SK-N-SH (cell line): ENCODE results near the gene NEGR1. TPM values are rescaled to one million over a fixed set of nuclear protein-coding genes. Genes with fewer than 3 reads are reported as not detected.

Experiments
- CTCF ChIA-PET: fragments of 300-600, 350-600 bp; formaldehyde crosslinking; extraction: SDS; loops from one replicate; lab custom pipeline; 2021; lab: Yijun Ruan, JAX
- POLR2A ChIA-PET: fragments of 350-600 bp; sonication (Branson Sonifier 250); formaldehyde crosslinking; extraction: SDS; loops from one replicate; lab custom pipeline; 2020; ENCODE audit warnings: antibody characterized with exemption, inconsistent platforms; lab: Yijun Ruan, JAX
- DNase-seq: peaks from one replicate; pipeline ENCODE4 v3.0.0; 2012
- H2AFZ ChIP-seq: fragments of 200-600 bp; sonication (generic); 2 replicates; pipeline ENCODE4 v1.8.1; 2016; ENCODE audit warnings: antibody characterized with exemption, mild to moderate bottlenecking, low read depth
- H3F3A ChIP-seq: fragments of 200-600 bp; sonication (generic); replicated peaks from 2 replicates; pipeline ENCODE3; 2016; ENCODE audit warnings: antibody characterized with exemption, mild to moderate bottlenecking; ENCODE audit not compliant: insufficient read depth
- H3K27ac ChIP-seq, 2 experiments: fragments of 200-500 bp in 1 of 2; fragments of 200-600 bp in 1 of 2; sonication (Bioruptor generic) in 1 of 2; sonication (generic), shearing (Covaris generic) in 1 of 2; 2 replicates each; pipeline versions ENCODE4 v1.5.1 to v1.6.1; 2014 to 2016; ENCODE audit warnings: low read depth in 2 of 2, inconsistent platforms in 1 of 2, low read length in 1 of 2, mild to moderate bottlenecking in 1 of 2, mixed read lengths in 1 of 2
- H3K27me3 ChIP-seq: fragments of 200-600 bp; sonication (generic), shearing (Covaris generic); 2 replicates; pipeline ENCODE4 v1.6.1; 2016; ENCODE audit warnings: mixed run types; ENCODE audit not compliant: insufficient read depth
- H3K36me3 ChIP-seq, 2 experiments: fragments of 200-500 bp in 1 of 2; fragments of 200-600 bp in 1 of 2; sonication (Bioruptor generic) in 1 of 2; sonication (generic) in 1 of 2; replicated peaks in 1 of 2; 2 replicates each; pipeline versions ENCODE3 to v1.5.1; 2014 to 2016; ENCODE audit warnings: low read length in 1 of 2, mild to moderate bottlenecking in 1 of 2; ENCODE audit not compliant: insufficient read depth in 2 of 2, control insufficient read depth in 1 of 2
- H3K4me1 ChIP-seq, 2 experiments: fragments of 200-500 bp in 1 of 2; fragments of 200-600 bp in 1 of 2; sonication (Bioruptor generic) in 1 of 2; sonication (generic), shearing (Covaris generic) in 1 of 2; 2 replicates each; pipeline versions ENCODE4 v1.5.1 to v1.6.1; 2014 to 2016; ENCODE audit warnings: low read depth in 1 of 2, low read length in 1 of 2, mixed run types in 1 of 2; ENCODE audit not compliant: insufficient read depth in 2 of 2, control insufficient read depth in 1 of 2
- H3K4me2 ChIP-seq: fragments of 200-600 bp; sonication (generic), shearing (Covaris generic); 2 replicates; pipeline ENCODE4 v1.6.1; 2017; ENCODE audit warnings: mixed run types
- H3K4me3 ChIP-seq, 2 experiments: fragments of 200-500 bp in 1 of 2; fragments of 200-600 bp in 1 of 2; sonication (Bioruptor generic) in 1 of 2; sonication (generic), shearing (Covaris generic) in 1 of 2; 2 replicates each; pipeline versions ENCODE4 v1.5.1 to v1.8.1; 2014 to 2016; ENCODE audit warnings: low read depth in 2 of 2, inconsistent platforms in 1 of 2, low read length in 1 of 2, mild to moderate bottlenecking in 1 of 2, mixed read lengths in 1 of 2, moderate library complexity in 1 of 2
- H3K79me2 ChIP-seq: fragments of 200-600 bp; sonication (generic); 2 replicates; pipeline ENCODE4 v1.8.1; 2017; ENCODE audit warnings: mild to moderate bottlenecking; ENCODE audit not compliant: insufficient read depth
- H3K9ac ChIP-seq: fragments of 200-600 bp; sonication (generic); 2 replicates; pipeline ENCODE4 v1.6.1; 2017; ENCODE audit warnings: mixed run types
- H3K9me2 ChIP-seq: fragments of 200-600 bp; sonication (generic); 2 replicates; pipeline ENCODE4 v1.6.1; 2017; ENCODE audit warnings: mixed run types
- H3K9me3 ChIP-seq: fragments of 200-600 bp; sonication (generic); 2 replicates; pipeline ENCODE4 v1.6.1; 2017; ENCODE audit warnings: mixed run types, mild to moderate bottlenecking, moderate library complexity
- H4K20me1 ChIP-seq: fragments of 200-600 bp; sonication (generic); 2 replicates; pipeline ENCODE4 v1.6.1; 2017; ENCODE audit warnings: mild to moderate bottlenecking, mixed run types; ENCODE audit not compliant: insufficient read depth
- EP300 ChIP-seq, 2 experiments: IDR thresholded peaks; 2 replicates each; pipeline versions ENCODE4 v1.4.0 to v1.6.1; 2012; ENCODE audit warnings: borderline replicate concordance in 1 of 2, low read depth in 1 of 2, low read length in 1 of 2
- GABPA ChIP-seq: IDR thresholded peaks from 2 replicates; pipeline ENCODE4 v1.4.0; 2012; ENCODE audit warnings: low read depth, mild to moderate bottlenecking
- GATA2 ChIP-seq: sonication (generic); formaldehyde crosslinking; IDR thresholded peaks from 2 replicates; pipeline ENCODE4 v1.5.0; 2020; ENCODE audit warnings: mild to moderate bottlenecking, missing genetic modification reagents
- MXI1 ChIP-seq: IDR thresholded peaks from 2 replicates; pipeline ENCODE4 v1.6.1; 2012; ENCODE audit warnings: mild to moderate bottlenecking, low read depth, low read length, improper control_type of control experiment
- NRF1 ChIP-seq: IDR thresholded peaks from 2 replicates; pipeline ENCODE4 v1.6.1; 2012; ENCODE audit warnings: low read depth, mild to moderate bottlenecking, low read length
- RCOR1 ChIP-seq: fragments of 150-350 bp; IDR thresholded peaks from 2 replicates; pipeline ENCODE4 v1.6.1; 2017; ENCODE audit warnings: antibody characterized with exemption, low read length
- SIN3A ChIP-seq: IDR thresholded peaks from 2 replicates; pipeline ENCODE4 v1.6.1; 2012; ENCODE audit warnings: low read depth, mild to moderate bottlenecking, low read length, moderate library complexity, borderline replicate concordance
- TEAD4 ChIP-seq: IDR thresholded peaks from 2 replicates; pipeline ENCODE4 v1.4.0; 2012; ENCODE audit warnings: mild to moderate bottlenecking, borderline replicate concordance; ENCODE audit not compliant: insufficient read depth
- ZBTB33 ChIP-seq: IDR thresholded peaks from 2 replicates; pipeline ENCODE4 v1.4.0; 2012; ENCODE audit warnings: low read depth, borderline replicate concordance
- WGBS: methylation state at CpG from one replicate; pipeline ENCODE4 v1.1.6; 2017; ENCODE audit warnings: low lambda C conversion rate; 5-methylcytosine and 5-hydroxymethylcytosine counted together
- polyA plus RNA-seq, 3 experiments: library from polyadenylated mRNA; depleted of rRNA; stranded (reverse); fragments of >200 nt; gene quantifications; 2 replicates each; pipeline ENCODE4 v1.2.3, GENCODE V29; 2012
- TF ChIP-seq, protein P1 (sequence below): IDR thresholded peaks from 2 replicates; pipeline ENCODE4 v1.4.0; 2012; ENCODE audit warnings: low read depth

NEGR1 gene
- polyA plus RNA-seq, 1 of the 3 experiments (the other 2 are of a cell fraction), result 0.21 TPM

GRCh38 chr1:71488555-71489252 lies 793.6 kb downstream of the NEGR1 start:
- no peak for TF ChIP-seq EP300 (IDR thresholded peaks at IDR 0.05; ENCODE audit: borderline replicate concordance in 1 of 2, low read depth in 1 of 2, low read length in 1 of 2)
- peak; percentile 67 for TF ChIP-seq GATA2
- H3K9ac ChIP-seq, result no peak overlapping the region
- no peak overlapping the region for H2AFZ ChIP-seq
- WGBS, result 24% methylated on average over 3 of the region's 3 CpGs
- no peaks in the 10 kb centered on the region for H3K79me2 ChIP-seq
- H3K4me3 ChIP-seq, result no peak overlapping the region
- H3K4me1 ChIP-seq, result no peaks in the 10 kb centered on the region
- no peaks in the 10 kb centered on the region for H3K27me3 ChIP-seq
- H3K36me3 ChIP-seq, result no peaks in the 10 kb centered on the region
- no peak overlapping the region for H3K27ac ChIP-seq
- ChIA-PET CTCF (no interaction called here), POLR2A (no interaction called here)
- H3F3A ChIP-seq, result no peaks in the 10 kb centered on the region
- H3K9me3 ChIP-seq, result no peaks in the 10 kb centered on the region
- H4K20me1 ChIP-seq, result no peaks in the 10 kb centered on the region
- H3K4me2 ChIP-seq, result no peak overlapping the region
- no peaks in the 10 kb centered on the region for H3K9me2 ChIP-seq
- no peak for DNase-seq

- no peak for DNase-seq
- Histone ChIP-seq H3K79me2 (no peaks in the 10 kb centered on the region), H3K9me2 (no peaks in the 10 kb centered on the region), H3F3A (no peaks in the 10 kb centered on the region), H2AFZ (no peak overlapping the region), H3K27me3 (no peaks in the 10 kb centered on the region), H3K36me3 (no peaks in the 10 kb centered on the region), H3K27ac (no peak overlapping the region), H3K9me3 (no peaks in the 10 kb centered on the region), H3K4me2 (no peak overlapping the region), H4K20me1 (no peaks in the 10 kb centered on the region), H3K9ac (no peak overlapping the region), H3K4me1 (no peaks in the 10 kb centered on the region; a peak in 1 of 4 replicates), H3K4me3 (no peak overlapping the region)
- POLR2A ChIA-PET, result no interaction called here
- TF ChIP-seq MXI1, result no peak
- CTCF ChIA-PET, result no interaction called here
- WGBS, result 50% methylated on average over 2 of the region's 2 CpGs
These were observed 809.0 kb downstream of the NEGR1 start for GRCh38 chr1:71473331-71473730.

- WGBS, result 57% methylated on average over 2 of the region's 2 CpGs
- no peaks in the 10 kb centered on the region for H3K27me3 ChIP-seq
- ChIA-PET CTCF (interaction anchor here (1.4 kb wide), 1 partner anchor 12 kb away, joined by 5 read pairs; no protein-coding TSS in a partner anchor), POLR2A (no interaction called here)
- no peaks in the 10 kb centered on the region for H3F3A ChIP-seq
- no peaks in the 10 kb centered on the region for H3K36me3 ChIP-seq
- H3K9me3 ChIP-seq, result no peaks in the 10 kb centered on the region
- no peak overlapping the region for H3K4me2 ChIP-seq
- no peaks in the 10 kb centered on the region for H4K20me1 ChIP-seq
- no peak overlapping the region; a peak in 1 of 4 replicates for H3K27ac ChIP-seq
- TF ChIP-seq GABPA (no peak), NRF1 (no peak), EP300 (IDR thresholded peaks at IDR 0.05; ENCODE audit: borderline replicate concordance in 1 of 2, low read depth in 1 of 2, low read length in 1 of 2) (peak in 1 of 2 experiments; percentile 55; a peak in 2 of 4 replicates), RCOR1 (peak; percentile 40; the same call in 1 of the 2 replicates), GATA2 (peak; percentile 42), TEAD4 (no peak), SIN3A (no peak), MXI1 (no peak), ZBTB33 (no peak)
- TF ChIP-seq, protein P1, sequence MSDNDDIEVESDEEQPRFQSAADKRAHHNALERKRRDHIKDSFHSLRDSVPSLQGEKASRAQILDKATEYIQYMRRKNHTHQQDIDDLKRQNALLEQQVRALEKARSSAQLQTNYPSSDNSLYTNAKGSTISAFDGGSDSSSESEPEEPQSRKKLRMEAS, result no peak
- H2AFZ ChIP-seq, result no peak overlapping the region
- no peaks in the 10 kb centered on the region for H3K79me2 ChIP-seq
- DNase-seq, result peak; percentile 6
- no peak overlapping the region for H3K9ac ChIP-seq
- peaks cover 0 to 3% of the 10 kb centered on the region in 2 experiments; a peak in 2 of 4 replicates for H3K4me1 ChIP-seq
- H3K4me3 ChIP-seq, result no peak overlapping the region
- no peaks in the 10 kb centered on the region for H3K9me2 ChIP-seq
These were observed 817.2 kb downstream of the NEGR1 start for GRCh38 chr1:71465093-71465492.
